ENCODE data around the gene PTCH1. TPM values are rescaled to one million over a fixed set of nuclear protein-coding genes. Genes with fewer than 3 reads are reported as not detected.

The PTCH1 gene
- total RNA-seq, 1 donor: 3.3 TPM

- H3K9me3 ChIP-seq (ENCODE audit: low read depth, low read length): no peaks in the 10 kb centered on the region
- no peaks in the 10 kb centered on the region for H3K36me3 ChIP-seq (ENCODE audit: insufficient read depth, low read length)
- no peak overlapping the region for H3K27ac ChIP-seq (ENCODE audit: low read depth, low read length)
- H3K4me2 ChIP-seq (ENCODE audit: insufficient read depth, low read length): no peak overlapping the region
- no peak for DNase-seq (ENCODE audit: insufficient read length, low spot score, missing footprints)
- H3K79me2 ChIP-seq (ENCODE audit: insufficient read depth, low read length): no peaks in the 10 kb centered on the region
- no peak overlapping the region for H3K4me3 ChIP-seq (ENCODE audit: insufficient read depth, low read length)
- no peak for TF ChIP-seq CTCF (IDR thresholded peaks at IDR 0.05; ENCODE audit: extremely low read depth, low read depth, low read length)
- H4K20me1 ChIP-seq (ENCODE audit: insufficient read depth, low read length): peaks cover 4% of the 10 kb centered on the region
- H2AFZ ChIP-seq (ENCODE audit: low read length): no peak overlapping the region
- peaks cover 13% of the 10 kb centered on the region for H3K4me1 ChIP-seq (ENCODE audit: insufficient read depth, low read length)
- no peaks in the 10 kb centered on the region for H3K27me3 ChIP-seq (ENCODE audit: insufficient read depth, low read length)
Measured at GRCh38 chr9:95493402-95493801, 23.4 kb downstream of the PTCH1 start.

DNA sequence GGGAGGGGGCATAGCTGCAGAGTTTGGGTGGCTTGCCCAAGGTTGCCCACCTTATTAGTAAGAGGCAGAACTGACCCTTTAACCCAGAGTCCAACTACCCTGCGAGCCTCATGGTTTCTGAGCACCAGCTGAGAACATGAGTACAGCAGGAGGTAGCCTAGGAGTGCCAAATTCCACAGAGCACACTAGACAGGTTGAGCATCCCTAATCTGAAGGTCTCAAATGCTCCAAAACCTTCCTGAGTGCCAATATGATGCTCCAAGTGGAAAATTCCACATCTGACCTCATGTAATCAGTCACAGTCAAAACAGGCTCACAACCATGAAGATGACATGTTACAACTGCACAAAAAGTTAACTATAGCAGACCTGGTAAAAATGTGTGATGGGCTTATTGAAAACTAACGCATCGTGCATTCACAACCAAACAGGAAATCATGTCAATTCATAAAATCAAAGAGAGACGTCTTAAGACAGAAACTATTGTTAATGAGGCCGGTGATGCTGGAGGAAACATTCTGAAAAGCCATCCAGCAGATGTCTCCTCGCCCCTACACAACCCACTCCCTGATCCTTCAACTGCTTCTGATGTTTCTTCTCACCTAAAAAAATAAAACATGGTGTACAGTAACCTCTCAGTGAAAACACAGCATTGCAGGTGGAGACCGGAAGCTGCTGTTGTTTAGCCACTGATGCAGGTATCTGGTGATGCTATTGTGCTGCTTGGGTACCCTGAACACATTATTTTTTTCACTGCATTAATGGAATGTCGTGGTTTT is 25.0 kb downstream of the PTCH1 start:
- no peaks in the 10 kb centered on the region for H3K4me1 ChIP-seq (ENCODE audit: insufficient read depth, low read length)
- no peak overlapping the region for H3K4me2 ChIP-seq (ENCODE audit: insufficient read depth, low read length)
- no peaks in the 10 kb centered on the region for H3K9me3 ChIP-seq (ENCODE audit: low read depth, low read length)
- no peaks in the 10 kb centered on the region for H3K27me3 ChIP-seq (ENCODE audit: insufficient read depth, low read length)
- no peaks in the 10 kb centered on the region for H3K36me3 ChIP-seq (ENCODE audit: insufficient read depth, low read length)
- H3K4me3 ChIP-seq (ENCODE audit: insufficient read depth, low read length): no peak overlapping the region
- peaks cover 11% of the 10 kb centered on the region for H4K20me1 ChIP-seq (ENCODE audit: insufficient read depth, low read length)
- DNase-seq (ENCODE audit: insufficient read length, low spot score, missing footprints): peak; percentile 13
- H3K27ac ChIP-seq (ENCODE audit: low read depth, low read length): no peak overlapping the region
- H3K79me2 ChIP-seq (ENCODE audit: insufficient read depth, low read length): no peaks in the 10 kb centered on the region
- no peak for TF ChIP-seq CTCF (IDR thresholded peaks at IDR 0.05; ENCODE audit: extremely low read depth, low read depth, low read length)
- no peak overlapping the region for H2AFZ ChIP-seq (ENCODE audit: low read length)

DNA sequence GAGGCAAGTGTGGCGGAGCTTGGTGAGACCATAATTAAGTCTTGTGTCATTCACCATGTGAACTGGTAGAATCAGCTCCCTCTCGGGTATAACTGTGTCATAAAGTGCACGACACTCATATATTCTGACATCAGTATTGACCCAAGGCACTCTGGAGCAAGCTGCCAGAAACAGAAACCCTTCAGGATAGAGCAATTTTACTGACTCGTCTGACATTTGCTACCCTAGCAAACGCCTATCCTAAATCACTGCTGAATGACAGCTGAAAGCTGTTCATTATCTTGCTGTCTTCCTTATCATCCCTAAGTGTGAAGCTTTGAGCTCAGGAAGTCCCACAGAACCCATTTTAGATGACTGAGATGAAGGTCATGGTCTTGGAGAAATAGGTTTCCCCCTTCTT is 27.8 kb downstream of the PTCH1 start:
- H3K36me3 ChIP-seq (ENCODE audit: insufficient read depth, low read length): no peaks in the 10 kb centered on the region
- H4K20me1 ChIP-seq (ENCODE audit: insufficient read depth, low read length): peaks cover 11% of the 10 kb centered on the region
- no peak for TF ChIP-seq CTCF (IDR thresholded peaks at IDR 0.05; ENCODE audit: extremely low read depth, low read depth, low read length)
- H3K27ac ChIP-seq (ENCODE audit: low read depth, low read length): no peak overlapping the region
- H3K27me3 ChIP-seq (ENCODE audit: insufficient read depth, low read length): no peaks in the 10 kb centered on the region
- no peaks in the 10 kb centered on the region for H3K9me3 ChIP-seq (ENCODE audit: low read depth, low read length)
- no peak overlapping the region for H3K4me2 ChIP-seq (ENCODE audit: insufficient read depth, low read length)
- H2AFZ ChIP-seq (ENCODE audit: low read length): no peak overlapping the region
- H3K4me1 ChIP-seq (ENCODE audit: insufficient read depth, low read length): no peaks in the 10 kb centered on the region
- H3K79me2 ChIP-seq (ENCODE audit: insufficient read depth, low read length): no peaks in the 10 kb centered on the region
- no peak for DNase-seq (ENCODE audit: insufficient read length, low spot score, missing footprints)
- H3K4me3 ChIP-seq (ENCODE audit: insufficient read depth, low read length): no peak overlapping the region

DNA sequence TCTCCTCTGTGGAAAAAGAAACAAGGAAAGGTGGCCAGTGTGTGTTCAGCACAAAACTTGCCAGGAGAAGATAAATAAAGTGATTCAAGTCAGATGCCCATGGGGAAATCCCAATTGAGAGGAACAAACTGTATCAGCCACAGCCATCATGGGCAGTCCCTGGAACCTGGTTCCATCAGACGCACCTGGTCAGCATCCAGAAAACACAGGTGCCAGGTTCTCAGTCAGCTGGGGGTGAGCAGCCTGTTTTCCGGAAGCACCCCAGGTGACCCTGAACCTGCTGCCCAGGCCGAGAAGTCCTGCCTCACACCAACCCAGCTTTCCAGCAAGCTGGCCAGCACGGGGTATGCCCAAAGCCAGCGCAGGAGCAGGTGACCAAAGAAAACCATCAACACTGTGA is 30.5 kb downstream of the PTCH1 start:
- Histone ChIP-seq H3K4me3 (ENCODE audit: insufficient read depth, low read length) (no peak overlapping the region), H3K4me1 (ENCODE audit: insufficient read depth, low read length) (no peaks in the 10 kb centered on the region), H3K27ac (ENCODE audit: low read depth, low read length) (no peak overlapping the region), H3K27me3 (ENCODE audit: insufficient read depth, low read length) (no peaks in the 10 kb centered on the region), H3K36me3 (ENCODE audit: insufficient read depth, low read length) (no peaks in the 10 kb centered on the region), H3K9me3 (ENCODE audit: low read depth, low read length) (no peaks in the 10 kb centered on the region), H4K20me1 (ENCODE audit: insufficient read depth, low read length) (peaks cover 8% of the 10 kb centered on the region), H2AFZ (ENCODE audit: low read length) (no peak overlapping the region), H3K79me2 (ENCODE audit: insufficient read depth, low read length) (no peaks in the 10 kb centered on the region), H3K4me2 (ENCODE audit: insufficient read depth, low read length) (no peak overlapping the region)
- no peak for DNase-seq (ENCODE audit: insufficient read length, low spot score, missing footprints)
- TF ChIP-seq CTCF (IDR thresholded peaks at IDR 0.05; ENCODE audit: extremely low read depth, low read depth, low read length): no peak
